G401.6 (cell line): ENCODE results near the gene SYT1.
A peak's percentile ranks its signal among the peaks of the same experiment; 100 is the strongest.
"Not testable (repeated sequence)": the region's sequence is repeated elsewhere in the genome, so short reads cannot be mapped to it uniquely, and the experiment has no call there.

ENCODE experiments used
- FAIRE-seq: peaks from 2 replicates; lab custom pipeline; 2012; peaks lifted over from hg19 to GRCh38; lab: Jason Lieb, UNC

Gene SYT1

DNA sequence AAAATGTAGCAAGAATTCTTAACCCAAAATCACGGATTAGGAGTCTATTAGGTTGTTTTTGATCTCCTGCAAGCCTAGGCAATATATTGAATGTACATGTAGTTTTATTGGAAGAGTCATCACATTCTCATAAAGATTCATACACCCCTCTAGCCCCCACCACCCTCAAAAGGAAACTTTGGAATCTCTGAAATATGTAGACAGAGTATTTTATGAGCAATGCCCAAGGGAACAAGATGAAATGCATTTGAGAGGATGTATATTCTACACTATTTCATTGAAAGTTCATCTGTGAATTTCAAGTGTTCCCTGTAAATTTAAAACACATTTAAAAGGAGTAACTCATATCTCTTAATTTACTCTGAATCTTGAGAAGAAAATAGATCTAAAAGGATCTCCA is 103.7 kb downstream of the SYT1 start:
- no peak for FAIRE-seq

DNA sequence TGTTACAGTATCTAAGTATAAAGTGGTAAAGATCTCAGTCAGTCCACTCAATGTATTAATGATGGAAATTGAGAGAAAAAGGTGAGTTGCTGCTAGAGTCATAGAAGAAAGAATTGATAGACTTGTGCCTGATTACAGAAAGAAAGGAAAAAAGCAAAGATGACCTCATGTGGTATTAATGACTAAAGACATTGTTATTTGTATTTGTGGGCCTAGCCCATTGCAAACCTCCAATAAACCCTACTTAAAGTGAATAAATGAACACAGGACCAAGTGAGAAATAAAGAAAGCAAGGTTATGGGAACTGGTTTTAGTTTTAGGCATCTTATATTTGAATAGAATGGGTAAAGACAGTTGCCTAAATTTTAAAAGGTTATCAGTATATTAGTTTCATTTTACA is 105.5 kb downstream of the SYT1 start:
- no peak for FAIRE-seq

DNA sequence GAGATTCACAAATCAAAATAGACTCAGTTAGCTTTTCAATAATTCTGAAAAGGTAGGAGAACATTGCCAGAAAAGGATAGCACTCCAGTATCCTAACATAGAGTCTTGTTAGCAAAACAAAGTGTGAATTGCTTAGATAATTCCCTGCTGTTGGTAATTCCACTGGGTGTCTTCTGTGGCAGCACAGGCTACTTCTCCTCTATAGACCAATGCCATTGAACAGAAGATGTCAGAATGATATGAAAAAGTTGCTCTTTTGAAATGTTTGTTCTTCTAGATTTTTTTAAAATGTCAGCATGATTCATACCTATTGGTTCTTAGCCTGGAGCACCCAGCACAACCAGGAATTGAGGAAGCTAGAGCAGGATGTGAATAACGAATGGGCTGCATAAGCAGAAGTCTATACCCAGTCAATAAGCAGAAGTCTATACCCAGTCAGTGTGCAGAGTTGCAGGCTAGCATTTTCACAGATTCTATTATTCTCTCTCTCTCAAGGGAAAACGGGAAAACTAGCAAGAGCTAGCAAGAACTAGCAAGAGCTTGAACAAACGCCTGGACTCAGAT is 112.8 kb downstream of the SYT1 start:
- FAIRE-seq: no peak

DNA sequence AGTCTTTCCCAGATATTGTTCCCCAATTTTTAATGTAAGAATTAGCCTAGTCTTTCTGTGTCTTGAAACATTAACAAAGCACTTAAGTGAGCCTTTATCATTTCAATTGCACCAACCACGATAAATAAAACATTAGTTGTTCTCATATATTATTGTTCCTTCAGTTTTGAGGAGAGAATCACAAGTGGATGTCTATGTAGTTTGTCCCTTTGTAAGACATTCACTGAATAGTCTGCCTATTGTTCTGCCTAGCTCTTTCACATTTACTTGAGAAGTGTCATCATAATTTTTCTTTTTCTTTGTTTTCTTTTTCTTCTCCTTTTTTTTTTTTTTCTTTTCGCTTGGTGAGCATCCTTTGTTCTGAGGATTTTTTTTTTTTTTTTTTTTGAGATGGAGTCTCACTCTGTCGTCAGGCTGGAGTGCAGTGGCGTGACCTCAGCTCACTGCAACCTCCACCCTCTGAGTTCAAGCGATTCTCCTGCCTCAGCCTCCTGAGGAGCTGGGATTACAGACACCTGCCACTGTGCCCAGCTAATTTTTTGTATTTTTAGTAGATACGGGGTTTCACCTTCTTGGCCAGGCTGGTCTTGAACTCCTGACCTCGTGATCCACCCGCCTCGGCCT is 129.7 kb downstream of the SYT1 start:
- no peak for FAIRE-seq

DNA sequence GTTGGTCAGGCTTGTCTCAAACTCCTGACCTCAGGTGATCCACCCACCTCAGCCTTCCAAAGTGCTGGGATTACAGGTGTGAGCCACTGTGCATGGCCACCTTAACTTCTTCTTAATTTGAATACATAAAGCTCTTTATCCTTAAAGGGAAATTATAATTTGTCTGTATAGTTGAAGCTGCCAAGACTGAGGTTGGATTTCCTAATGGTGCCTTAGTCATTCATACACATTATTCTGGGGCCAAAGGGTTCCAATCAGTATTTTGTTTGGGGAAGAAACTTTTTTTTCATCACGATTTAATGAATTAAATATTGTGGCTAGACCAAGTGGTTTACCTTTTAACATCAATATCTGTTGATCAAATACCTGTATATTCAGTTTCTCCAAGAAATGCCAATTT is 135.9 kb downstream of the SYT1 start:
- FAIRE-seq: no peak

DNA sequence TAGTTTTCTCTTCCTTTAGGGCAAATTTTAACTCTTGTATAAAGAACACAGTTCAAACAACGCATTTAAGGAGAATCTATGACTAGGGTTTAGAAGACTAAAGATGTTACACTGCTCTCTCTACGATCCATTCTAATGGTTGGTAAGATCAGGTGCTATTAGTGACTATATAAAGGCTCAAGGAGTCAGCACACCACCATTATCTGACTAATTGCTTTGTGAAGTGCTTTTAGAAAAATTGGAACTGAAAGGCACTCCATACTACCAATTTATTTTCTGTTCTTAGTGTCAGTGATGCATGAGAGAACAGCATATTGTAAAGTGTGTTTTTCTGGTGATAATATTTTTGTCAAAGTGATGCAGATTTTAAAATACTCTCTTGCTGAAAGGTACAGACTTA is 136.8 kb downstream of the SYT1 start:
- FAIRE-seq: no peak

DNA sequence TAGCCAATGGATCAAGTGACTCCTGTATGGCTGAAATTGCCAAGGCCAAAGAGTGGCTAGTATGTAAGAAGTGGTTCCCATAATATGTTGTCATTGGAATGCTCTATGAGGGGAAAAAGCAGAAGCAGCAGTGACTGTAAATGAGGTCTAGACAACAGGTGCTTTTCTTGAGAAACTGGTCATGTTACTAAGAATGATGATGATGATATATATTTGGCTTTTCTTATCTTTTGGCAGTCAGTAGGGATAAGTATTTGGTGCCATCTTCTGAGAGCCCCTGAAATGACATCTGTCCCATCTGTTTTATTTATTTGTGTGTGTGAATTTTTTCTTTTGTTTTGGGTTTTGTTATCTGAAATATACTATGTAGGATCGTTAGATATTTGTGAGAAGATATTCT is 141.7 kb downstream of the SYT1 start:
- FAIRE-seq: no peak

DNA sequence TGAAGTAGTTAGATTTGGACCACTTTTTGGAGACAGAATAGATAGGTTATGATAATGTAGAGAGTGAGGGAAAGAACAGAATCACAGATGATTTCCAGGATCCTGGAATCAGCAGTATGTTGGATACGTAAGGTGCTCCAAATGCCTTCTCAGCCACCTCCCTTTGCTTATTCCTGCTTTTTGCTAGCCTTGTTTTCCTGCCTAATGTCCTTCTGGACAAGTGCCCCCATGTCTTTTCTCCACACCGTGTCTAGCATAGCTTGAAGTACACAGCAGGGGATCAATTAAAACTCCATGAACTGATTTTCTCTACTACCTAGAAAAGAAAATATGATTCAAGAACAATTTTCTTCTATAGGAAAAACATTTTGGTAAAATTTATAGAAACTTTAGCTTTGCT is 144.0 kb downstream of the SYT1 start:
- no peak for FAIRE-seq

DNA sequence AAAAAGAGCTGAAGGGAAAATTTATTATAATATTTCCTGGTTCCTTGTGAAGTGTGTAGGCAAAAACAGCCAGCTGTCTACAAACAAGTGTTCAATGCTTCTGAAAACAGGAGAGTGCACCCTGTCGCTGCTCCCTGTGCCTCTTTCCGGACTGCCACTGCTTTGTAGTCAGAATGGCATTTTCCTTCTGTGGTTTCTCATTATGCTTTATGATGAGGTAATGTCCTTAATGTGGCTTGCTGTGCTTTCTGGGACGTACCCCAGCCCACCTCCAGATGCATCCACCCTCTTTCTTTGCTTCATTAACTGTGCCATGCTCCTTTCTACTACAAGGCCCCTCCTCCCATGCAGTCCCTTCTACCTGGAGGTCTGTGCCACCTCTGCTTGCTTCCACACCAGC is 148.1 kb downstream of the SYT1 start:
- no peak for FAIRE-seq

DNA sequence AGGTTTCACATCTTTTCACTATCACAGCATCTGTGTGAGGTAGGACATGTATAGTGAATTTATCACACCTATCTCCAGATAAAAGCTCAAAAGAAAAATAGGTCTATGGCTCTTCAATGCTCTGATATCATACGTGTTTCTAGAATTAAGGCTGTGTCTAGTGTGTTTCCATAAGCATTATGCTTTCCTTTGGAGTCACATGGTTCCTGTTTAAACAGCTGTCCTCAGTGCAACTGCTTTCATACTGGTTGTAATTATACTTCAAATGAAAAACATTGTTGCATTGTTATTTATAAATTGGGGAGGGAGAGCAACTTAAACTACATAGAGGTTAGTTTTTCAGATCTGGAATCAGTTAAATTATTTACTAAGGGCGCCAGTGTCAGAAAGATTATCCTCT is 151.6 kb downstream of the SYT1 start:
- FAIRE-seq: no peak

DNA sequence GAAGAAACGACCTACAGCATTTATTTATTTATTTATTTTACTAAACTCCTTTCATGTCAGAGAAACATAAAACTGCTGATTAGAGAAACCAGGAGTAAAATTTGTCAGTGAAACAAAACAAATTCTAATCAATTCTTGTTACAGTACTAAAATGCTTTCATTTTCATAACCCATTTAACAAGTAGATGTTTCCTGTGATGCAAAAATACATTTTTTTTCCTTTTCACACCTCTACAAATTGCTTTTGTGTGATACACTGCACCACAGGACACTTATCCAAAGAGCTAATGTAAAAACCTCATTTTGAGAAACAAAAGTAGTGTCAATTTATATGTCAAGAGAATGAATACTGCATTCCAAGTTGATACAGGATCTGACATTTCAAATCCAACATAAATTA is 155.1 kb downstream of the SYT1 start:
- FAIRE-seq: no peak

DNA sequence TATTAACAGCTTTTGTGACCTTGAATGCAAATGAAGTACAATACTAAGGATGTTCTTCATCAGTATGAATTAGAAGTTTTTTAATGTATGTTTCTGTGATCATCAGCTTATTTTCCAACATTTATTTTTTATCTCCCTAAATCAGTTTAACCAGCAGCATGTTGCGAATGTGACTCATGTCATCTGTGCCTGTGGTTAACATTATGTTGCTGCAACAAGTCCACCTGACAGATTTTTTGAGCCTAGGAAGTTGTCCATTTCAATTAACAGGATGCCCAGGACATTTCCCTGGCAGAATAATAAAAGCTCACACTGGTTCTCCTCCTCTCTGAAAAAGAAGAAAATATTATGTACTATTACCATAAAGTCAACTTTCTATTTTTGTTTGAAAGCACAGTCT is 155.5 kb downstream of the SYT1 start:
- FAIRE-seq: no peak

DNA sequence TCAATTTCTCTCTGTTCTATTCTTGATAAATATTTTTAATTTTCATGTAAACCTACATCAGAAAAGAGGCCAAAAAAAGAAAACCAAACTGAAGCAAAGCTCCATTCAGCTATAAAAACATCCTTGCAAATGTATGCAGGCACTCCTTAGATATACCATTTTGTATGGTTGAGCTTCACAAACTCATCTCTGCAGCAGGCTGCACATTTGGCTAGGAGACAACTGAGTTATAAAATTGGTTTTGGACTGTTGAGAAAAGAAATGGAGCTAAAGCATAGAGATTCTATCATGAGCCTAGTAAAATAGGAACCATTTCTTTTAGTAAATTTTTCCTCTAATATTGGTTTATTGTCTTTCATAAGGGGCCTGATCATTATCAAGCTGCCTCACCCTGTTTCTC is 156.4 kb downstream of the SYT1 start:
- FAIRE-seq: no peak

DNA sequence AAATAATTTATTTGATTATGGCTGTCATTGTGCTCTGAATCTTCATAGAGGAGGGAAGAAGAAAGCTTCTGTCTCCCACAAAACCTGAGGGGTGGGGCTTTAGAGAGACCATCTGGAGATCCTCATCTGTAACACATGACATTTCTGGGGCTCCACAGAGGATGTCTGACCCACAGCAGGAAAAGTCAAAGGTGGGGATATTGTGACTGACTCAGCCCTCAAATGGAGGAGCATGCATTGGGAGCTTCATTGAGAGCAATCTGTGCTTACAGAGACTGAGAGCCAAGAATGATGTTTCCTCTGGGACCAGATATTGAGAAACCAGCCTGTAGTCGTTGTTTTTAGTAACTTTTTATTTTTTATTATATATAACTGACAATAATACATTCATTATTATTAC is 158.7 kb downstream of the SYT1 start:
- no peak for FAIRE-seq

DNA sequence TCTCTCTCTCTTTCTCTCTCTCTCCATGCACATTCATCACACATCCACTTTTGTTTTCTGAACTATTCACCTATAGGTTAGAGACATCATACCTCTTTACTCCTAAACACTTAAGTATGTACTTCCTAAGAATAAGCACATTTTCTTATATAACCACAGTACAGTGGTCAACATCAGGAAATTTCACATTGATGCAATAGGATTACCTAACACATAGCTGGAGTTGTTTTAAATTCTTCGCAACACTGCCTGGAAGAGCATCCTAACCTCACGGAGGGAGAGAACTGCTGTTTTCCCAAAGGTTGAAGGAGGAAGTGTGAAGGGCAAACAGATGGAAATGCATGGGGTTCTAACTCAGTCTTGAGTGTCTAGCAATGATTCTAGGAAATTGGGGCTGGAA is 159.2 kb downstream of the SYT1 start:
- FAIRE-seq: no peak

DNA sequence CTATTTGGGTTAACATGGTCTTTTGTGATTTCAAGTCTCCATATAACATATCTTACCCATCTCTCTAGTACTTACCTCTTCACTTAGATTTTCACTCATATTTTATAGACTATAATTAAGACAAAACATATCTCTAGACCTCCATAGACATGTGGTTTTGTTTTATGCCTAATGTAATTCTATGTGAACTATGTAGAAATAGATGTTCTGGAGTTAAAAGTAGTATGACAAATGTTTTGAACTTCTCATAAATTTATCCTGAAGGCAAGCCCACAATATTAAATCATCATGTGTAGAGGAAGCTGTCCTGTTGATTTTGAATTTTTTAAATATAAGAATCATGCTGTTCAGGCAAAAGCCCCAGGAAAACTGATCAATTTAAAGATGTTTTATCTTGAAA is 169.2 kb downstream of the SYT1 start:
- FAIRE-seq: no peak

DNA sequence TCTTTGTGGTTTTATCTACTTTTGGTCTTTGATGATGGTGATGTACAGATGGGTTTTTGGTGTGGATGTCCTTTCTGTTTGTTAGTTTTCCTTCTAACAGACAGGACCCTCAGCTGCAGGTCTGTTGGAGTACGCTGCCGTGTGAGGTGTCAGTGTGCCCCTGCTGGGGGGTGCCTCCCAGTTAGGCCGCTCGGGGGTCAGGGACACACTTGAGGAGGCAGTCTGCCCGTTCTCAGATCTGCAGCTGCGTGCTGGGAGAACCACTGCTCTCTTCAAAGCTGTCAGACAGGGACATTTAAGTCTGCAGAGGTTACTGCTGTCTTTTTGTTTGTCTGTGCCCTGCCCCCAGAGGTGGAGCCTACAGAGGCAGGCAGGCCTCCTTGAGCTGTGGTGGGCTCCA is 180.2 kb downstream of the SYT1 start:
- not testable (repeated sequence) for FAIRE-seq

DNA sequence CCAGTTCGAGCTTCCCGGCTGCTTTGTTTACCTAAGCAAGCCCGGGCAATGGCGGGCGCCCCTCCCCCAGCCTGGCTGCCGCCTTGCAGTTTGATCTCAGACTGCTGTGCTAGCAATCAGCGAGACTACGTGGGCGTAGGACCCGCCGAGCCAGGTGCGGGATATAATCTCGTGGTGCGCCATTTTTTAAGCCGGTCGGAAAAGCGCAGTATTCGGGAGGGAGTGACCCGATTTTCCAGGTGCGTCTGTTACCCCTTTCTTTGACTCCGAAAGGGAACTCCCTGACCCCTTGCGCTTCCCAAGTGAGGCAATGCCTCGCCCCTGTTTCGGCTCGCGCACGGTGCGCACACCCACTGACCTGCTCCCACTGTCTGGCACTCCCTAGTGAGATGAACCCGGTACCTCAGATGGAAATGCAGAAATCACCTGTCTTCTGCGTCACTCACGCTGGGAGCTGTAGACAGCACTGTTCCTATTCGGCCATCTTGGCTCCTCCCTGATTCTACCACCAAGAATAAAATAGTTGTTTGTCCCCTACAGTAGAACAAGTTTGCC is 180.7 kb downstream of the SYT1 start:
- FAIRE-seq: not testable (repeated sequence)

DNA sequence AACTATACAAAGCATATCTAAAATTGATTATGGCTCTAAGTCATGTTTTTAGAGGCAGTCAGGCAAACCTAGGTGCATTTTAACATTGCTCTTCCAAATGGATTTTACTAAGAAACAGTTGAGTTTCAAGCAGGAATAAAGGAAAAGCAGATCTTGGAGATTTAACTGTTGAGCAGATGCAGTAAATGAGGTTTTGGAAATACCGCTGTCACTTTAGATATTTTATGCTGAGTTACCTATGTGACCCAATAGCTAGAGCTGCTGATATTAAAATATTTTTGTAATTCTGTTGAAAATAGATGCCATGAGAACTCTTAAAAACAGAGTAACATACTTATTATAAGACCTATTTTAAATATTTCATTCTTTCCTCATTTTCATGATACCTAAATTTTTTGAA is 181.4 kb downstream of the SYT1 start:
- FAIRE-seq: no peak

DNA sequence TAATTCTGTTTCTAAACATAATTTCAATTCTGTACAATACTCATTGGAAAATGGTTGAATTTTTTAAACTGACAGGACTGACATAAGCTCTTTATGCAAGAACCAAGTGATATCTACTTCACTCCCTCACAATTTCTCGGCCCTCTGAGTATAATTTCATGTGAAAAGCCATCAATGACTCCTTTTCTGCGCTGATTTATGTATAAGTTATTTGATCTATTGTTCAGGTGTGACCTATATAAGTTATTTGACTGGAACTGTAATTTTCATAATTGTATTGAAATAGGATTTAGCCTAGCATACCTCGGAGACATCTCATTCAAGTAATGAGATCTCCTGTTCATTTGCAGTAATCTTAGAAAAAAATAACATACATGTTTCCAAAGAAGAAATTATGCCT is 184.4 kb downstream of the SYT1 start:
- no peak for FAIRE-seq

DNA sequence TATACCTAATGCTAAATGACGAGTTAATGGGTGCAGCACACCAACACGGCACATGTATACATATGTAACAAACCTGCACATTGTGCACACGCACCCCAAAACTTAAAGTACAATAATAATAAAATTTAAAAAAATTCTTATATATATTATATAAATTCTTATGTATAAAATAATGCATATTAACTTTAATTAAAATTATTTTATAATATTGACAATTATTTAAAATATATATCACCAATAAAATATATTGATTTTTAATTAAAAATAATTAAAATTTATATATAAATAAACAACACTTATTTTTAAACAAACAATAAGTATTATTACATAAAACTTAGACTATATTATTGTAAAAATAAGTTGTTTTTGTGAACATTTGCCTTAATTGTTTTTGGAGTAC is 188.8 kb downstream of the SYT1 start:
- FAIRE-seq: peak; percentile 95

DNA sequence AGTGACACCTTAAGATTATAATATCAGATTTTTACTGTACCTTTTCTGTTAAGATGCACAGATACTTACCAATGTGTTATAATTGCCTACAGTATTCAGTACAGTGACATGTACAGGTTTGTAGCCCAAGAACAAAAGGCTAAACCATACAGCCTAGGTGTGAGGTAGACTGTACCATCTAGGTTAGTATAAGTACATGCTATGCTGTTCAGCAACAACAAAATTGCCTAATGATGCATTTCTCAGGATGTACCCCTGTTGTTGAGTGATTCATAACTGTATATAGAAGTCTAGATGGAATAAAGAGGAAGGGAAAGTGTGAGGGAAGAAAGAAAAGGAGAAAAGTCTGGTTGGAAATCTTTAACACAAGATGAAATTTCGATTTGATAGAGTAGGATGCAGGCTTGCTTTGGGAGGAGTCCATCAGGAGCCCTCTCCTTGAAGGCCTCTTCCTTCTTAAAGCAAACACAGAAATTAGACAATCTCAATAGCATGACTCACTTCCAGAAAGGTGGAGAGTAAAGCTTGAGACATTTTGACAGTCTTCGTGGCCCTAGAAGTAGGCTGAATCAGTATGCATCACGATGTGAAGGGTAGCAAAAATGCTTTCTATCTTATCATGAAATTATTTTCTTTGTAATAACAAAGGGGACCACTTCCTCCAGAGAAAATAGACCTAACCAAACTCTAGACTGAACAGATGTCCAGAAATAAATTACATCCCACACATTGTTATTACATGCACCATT is 191.5 kb downstream of the SYT1 start:
- no peak for FAIRE-seq

DNA sequence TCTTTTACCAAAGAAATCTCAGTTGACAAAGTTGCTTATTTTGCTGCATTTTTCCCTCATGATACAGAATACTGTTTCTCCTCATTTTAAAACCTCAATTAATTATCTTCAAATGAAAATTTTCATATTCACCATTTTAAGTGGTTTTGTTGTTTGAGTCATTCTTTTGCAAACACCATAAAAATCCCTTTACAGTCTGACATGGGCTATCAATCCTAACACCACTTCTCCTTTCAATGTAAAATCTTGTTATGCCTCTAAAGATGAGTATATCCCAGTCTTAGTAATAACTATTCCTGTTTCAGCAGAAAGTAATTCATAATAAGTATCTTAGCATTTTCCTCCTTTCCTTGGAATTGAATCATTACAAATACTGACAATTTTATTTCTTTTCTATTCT is 192.2 kb downstream of the SYT1 start:
- no peak for FAIRE-seq

DNA sequence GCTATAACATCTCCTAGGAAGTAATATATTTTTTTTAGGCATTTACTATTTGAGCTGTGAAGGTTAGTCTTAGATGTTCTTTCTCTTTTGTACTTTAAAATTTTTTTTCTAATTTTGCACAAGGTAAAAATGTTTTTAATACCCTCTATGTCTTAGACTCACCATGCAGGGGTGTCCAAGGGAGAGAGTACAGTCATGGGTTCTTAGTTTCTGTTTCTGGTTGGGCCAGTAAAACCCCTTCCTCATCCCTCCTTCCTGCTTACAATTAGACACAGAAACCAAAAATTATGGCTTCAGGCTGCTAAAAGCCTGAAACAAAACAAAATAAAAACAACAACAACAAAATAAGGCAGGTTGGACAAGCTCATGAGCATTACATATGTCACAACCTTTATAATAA is 193.0 kb downstream of the SYT1 start:
- no peak for FAIRE-seq
